Upper lobe of left lung (tissue), 4 donors: ENCODE measurements around the gene ZNF414.
A peak's percentile ranks its signal among the peaks of the same experiment; 100 is the strongest.

Experiments
- CTCF ChIP-seq, 6 experiments: fragments of 450-650 bp in 4 of 6; fragments of 200-600 bp in 2 of 6; sonication (generic) in 2 of 6; IDR thresholded peaks; one replicate each; pipeline ENCODE4 v1.5.1; 2016 to 2019; ENCODE audit warnings: antibody characterized with exemption in 6 of 6
- EP300 ChIP-seq, 4 donors: sonication (generic); formaldehyde crosslinking; IDR thresholded peaks; one replicate each; pipeline ENCODE4 v1.5.1; 2017; ENCODE audit warnings: antibody characterized with exemption in 4 of 4, control low read depth in 2 of 4
- POLR2A ChIP-seq, 4 donors: fragments of 450-650 bp; IDR thresholded peaks; one replicate each; pipeline ENCODE4 v1.5.1; 2016 to 2017; ENCODE audit warnings: antibody characterized with exemption in 4 of 4, mild to moderate bottlenecking in 2 of 4
- POLR2AphosphoS5 ChIP-seq, 2 donors: sonication (generic); formaldehyde crosslinking; IDR thresholded peaks; one replicate each; pipeline ENCODE4 v1.5.1; 2017; ENCODE audit warnings: antibody characterized with exemption in 2 of 2

DNA sequence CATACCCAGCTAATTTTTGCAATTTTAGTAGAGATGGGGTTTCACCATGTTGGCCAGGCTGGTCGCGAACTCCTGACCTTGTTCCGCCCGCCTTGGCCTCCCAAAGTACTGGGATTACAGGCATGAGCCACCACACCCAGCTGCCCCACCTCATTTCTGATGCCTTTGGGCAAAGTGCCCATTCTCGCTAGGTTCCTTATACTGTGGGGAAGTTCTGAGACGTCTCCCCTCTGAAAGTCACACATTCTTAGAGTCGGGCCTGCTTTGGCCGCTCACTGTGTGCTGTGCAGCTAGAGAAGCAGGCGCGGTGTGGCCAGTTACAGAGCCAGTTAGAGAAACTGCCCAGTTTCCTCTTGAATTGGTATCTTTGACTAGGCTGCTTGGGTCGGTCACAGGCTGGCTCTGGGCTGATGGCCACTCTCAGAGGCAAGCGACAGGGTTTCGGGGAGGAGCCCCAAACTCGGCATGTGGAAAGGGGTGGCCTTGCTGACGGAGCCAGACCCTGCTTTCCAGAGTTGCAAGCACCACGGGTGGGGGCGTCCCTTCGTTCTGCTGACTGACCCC lies 29.6 kb downstream of the ZNF414 start:
- TF ChIP-seq CTCF (IDR thresholded peaks at IDR 0.05) (no peak), EP300 (IDR thresholded peaks at IDR 0.05) (no peak), POLR2AphosphoS5 (IDR thresholded peaks at IDR 0.05) (peak in 1 of 2 donors; percentile 7), POLR2A (IDR thresholded peaks at IDR 0.05) (no peak)
